PC-3 (cell line): ENCODE data around the gene C9. TPM values are rescaled to one million over a fixed set of nuclear protein-coding genes. Genes with fewer than 3 reads are reported as not detected.

Experiments
- ATAC-seq: fragments of 200-7000 bp; cut with Tn5 transposase; 2 replicates; pipeline ENCODE4 v1.9.1; 2020; ENCODE audit warnings: mild to moderate bottlenecking, moderate library complexity
- BruUV-seq: library from RNA; stranded (reverse); fragments of 400-500 nt; replicated peaks from 2 replicates; lab custom pipeline; 2021; lab: Mats Ljungman, UMichigan
- CTCF ChIA-PET: fragments of 300-600 bp; sonication (Branson Sonifier 250); formaldehyde crosslinking; loops from one replicate; lab custom pipeline; 2022; ENCODE audit warnings: antibody characterized with exemption; lab: Charles Lee
- POLR2A ChIA-PET: fragments of 300-600 bp; sonication (Branson Sonifier 250); formaldehyde crosslinking; loops from one replicate; lab custom pipeline; 2022; ENCODE audit warnings: antibody characterized with exemption; ENCODE audit not compliant: unreplicated experiment; lab: Charles Lee
- DNase-seq: peaks from one replicate; pipeline ENCODE4 v3.0.0-alpha.2; 2015
- H2AFZ ChIP-seq: fragments of 300-600 bp; sonication (generic); 2 replicates; pipeline ENCODE4 v1.6.0; 2016; ENCODE audit warnings: antibody characterized with exemption, low read length
- H3F3A ChIP-seq: fragments of 300-600 bp; sonication (generic); one replicate; pipeline ENCODE4 v1.6.0; 2017; ENCODE audit warnings: antibody characterized with exemption, low read length, control low read depth, mild to moderate bottlenecking; ENCODE audit not compliant: unreplicated experiment
- H3K27ac ChIP-seq: fragments of 300-600 bp; sonication (generic); 2 replicates; pipeline ENCODE4 v1.5.1; 2016; ENCODE audit warnings: mild to moderate bottlenecking, low read length
- H3K27me3 ChIP-seq: fragments of 300-600 bp; sonication (generic); 2 replicates; pipeline ENCODE4 v1.6.1; 2016; ENCODE audit warnings: low read length, mixed read lengths
- H3K36me3 ChIP-seq: fragments of 300-600 bp; sonication (generic); 2 replicates; pipeline ENCODE4 v1.6.1; 2016; ENCODE audit warnings: low read depth, mixed run types, low read length, mixed read lengths
- H3K4me1 ChIP-seq: fragments of 300-600 bp; sonication (generic); 2 replicates; pipeline ENCODE4 v1.5.1; 2016; ENCODE audit warnings: low read length; ENCODE audit not compliant: insufficient read depth
- H3K4me2 ChIP-seq: fragments of 300-600 bp; sonication (generic); 2 replicates; pipeline ENCODE4 v1.6.0; 2016; ENCODE audit warnings: low read length
- H3K4me3 ChIP-seq: fragments of 300-600 bp; sonication (generic); 2 replicates; pipeline ENCODE4 v1.5.1; 2016; ENCODE audit warnings: mild to moderate bottlenecking, low read length, mixed read lengths
- H3K79me2 ChIP-seq: fragments of 300-600 bp; sonication (generic); 2 replicates; pipeline ENCODE4 v1.6.1; 2017; ENCODE audit warnings: low read length, mixed read lengths
- H3K9ac ChIP-seq: fragments of 300-600 bp; sonication (generic); 2 replicates; pipeline ENCODE4 v1.6.0; 2016; ENCODE audit warnings: mild to moderate bottlenecking, low read length
- H3K9me2 ChIP-seq: fragments of 300-600 bp; sonication (generic); replicated peaks from 2 replicates; pipeline ENCODE4 v1.6.1; 2016; ENCODE audit warnings: mixed run types, low read length, mixed read lengths
- H3K9me3 ChIP-seq: fragments of 300-600 bp; sonication (generic); 2 replicates; pipeline ENCODE4 v1.6.1; 2016; ENCODE audit warnings: low read length, mixed read lengths
- H4K20me1 ChIP-seq: fragments of 300-600 bp; sonication (generic); 2 replicates; pipeline ENCODE4 v1.6.1; 2016; ENCODE audit warnings: low read length, mixed read lengths
- EZH2 ChIP-seq: fragments of 300-600 bp; sonication (generic); IDR thresholded peaks from one replicate; pipeline ENCODE4 v1.6.1; 2017; ENCODE audit warnings: antibody characterized with exemption, mild to moderate bottlenecking, low read length; ENCODE audit not compliant: unreplicated experiment
- EZH2phosphoT487 ChIP-seq: fragments of 300-600 bp; sonication (generic); IDR thresholded peaks from 2 replicates; pipeline ENCODE4 v1.6.1; 2018; ENCODE audit warnings: mild to moderate bottlenecking, antibody characterized with exemption, low read length, borderline replicate concordance
- intact Hi-C: fragments of 100-400 bp; cut with micrococcal nuclease; formaldehyde crosslinking; loops from 2 replicates; pipeline ENCODE4 v1.9.0; 2023
- total RNA-seq: library from RNA; depleted of rRNA; stranded (reverse); fragments of >200 nt; gene quantifications from 2 replicates; pipeline ENCODE4 v1.2.3, GENCODE V29; 2014
- TF ChIP-seq, protein P1 (sequence below): fragments of 300-600 bp; sonication (generic); conservative IDR thresholded peaks from 2 replicates; pipeline ENCODE4 v1.5.1; 2017; ENCODE audit warnings: antibody characterized with exemption, low read depth, mild to moderate bottlenecking, low read length

Gene C9
- total RNA-seq, 1 experiment from 2014 or later = not detected

DNA sequence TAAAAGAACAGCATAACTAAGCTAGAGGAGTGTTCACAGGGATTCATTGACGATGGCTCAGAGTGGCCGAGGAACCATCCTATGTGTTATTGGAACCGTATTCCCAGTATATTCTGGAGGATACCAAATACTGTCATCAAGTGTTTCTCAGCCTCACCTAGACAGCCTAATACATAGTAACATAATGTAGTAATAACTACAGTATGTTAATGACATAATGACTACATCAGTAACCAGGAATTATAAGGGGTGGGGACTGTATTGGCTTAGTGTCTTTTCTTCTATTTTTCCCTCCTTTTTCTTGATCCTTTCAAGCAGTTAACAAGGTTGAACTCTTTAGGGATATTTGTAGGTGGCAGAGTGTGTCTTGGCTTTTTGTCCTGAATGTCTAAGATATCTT, 26.6 kb upstream of the C9 start:
- Histone ChIP-seq H3K36me3 (peaks cover 31% of the 10 kb centered on the region), H4K20me1 (no peaks in the 10 kb centered on the region), H3K27me3 (no peaks in the 10 kb centered on the region), H3K9ac (no peak overlapping the region), H3K4me3 (no peak overlapping the region), H3F3A (no peaks in the 10 kb centered on the region), H2AFZ (no peak overlapping the region), H3K4me1 (peaks cover 15% of the 10 kb centered on the region), H3K9me2 (no peaks in the 10 kb centered on the region), H3K79me2 (no peaks in the 10 kb centered on the region), H3K27ac (no peak overlapping the region), H3K9me3 (no peaks in the 10 kb centered on the region), H3K4me2 (no peak overlapping the region)
- TF ChIP-seq EZH2 (no peak), EZH2phosphoT487 (no peak)
- TF ChIP-seq, protein P1, sequence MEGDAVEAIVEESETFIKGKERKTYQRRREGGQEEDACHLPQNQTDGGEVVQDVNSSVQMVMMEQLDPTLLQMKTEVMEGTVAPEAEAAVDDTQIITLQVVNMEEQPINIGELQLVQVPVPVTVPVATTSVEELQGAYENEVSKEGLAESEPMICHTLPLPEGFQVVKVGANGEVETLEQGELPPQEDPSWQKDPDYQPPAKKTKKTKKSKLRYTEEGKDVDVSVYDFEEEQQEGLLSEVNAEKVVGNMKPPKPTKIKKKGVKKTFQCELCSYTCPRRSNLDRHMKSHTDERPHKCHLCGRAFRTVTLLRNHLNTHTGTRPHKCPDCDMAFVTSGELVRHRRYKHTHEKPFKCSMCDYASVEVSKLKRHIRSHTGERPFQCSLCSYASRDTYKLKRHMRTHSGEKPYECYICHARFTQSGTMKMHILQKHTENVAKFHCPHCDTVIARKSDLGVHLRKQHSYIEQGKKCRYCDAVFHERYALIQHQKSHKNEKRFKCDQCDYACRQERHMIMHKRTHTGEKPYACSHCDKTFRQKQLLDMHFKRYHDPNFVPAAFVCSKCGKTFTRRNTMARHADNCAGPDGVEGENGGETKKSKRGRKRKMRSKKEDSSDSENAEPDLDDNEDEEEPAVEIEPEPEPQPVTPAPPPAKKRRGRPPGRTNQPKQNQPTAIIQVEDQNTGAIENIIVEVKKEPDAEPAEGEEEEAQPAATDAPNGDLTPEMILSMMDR = no peak
- no TSS peak for BruUV-seq
- DNase-seq (no peak), ATAC-seq (no peak)
- ChIA-PET POLR2A (no interaction called here), CTCF (no interaction called here)
- intact Hi-C loops = no loop called here

DNA sequence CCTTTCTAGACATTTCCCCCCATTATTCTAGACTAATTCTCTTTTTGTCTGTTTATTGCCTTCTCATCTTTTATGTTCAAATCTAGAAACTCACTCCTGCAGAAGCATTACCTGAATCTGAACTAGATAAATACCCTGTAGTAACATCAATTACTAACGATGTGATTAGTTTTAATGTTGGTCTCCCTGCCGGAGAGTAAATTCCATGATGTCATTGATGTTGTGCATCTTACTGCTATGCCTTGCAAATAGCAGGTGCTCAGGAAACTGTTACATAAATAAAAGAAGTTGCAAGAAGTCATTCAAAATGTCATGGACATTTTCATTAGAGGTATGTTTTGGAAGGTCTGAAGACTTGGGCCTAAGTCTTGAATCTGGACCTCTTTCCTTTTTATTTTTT, 23.0 kb upstream of the C9 start:
- Histone ChIP-seq H3K9me3 (no peaks in the 10 kb centered on the region), H3K4me3 (no peak overlapping the region), H4K20me1 (no peaks in the 10 kb centered on the region), H3F3A (no peaks in the 10 kb centered on the region), H3K79me2 (no peaks in the 10 kb centered on the region), H3K4me2 (no peak overlapping the region), H3K9ac (no peak overlapping the region), H3K27me3 (no peaks in the 10 kb centered on the region), H3K9me2 (no peaks in the 10 kb centered on the region), H3K27ac (no peak overlapping the region), H3K36me3 (peaks cover 30% of the 10 kb centered on the region), H3K4me1 (no peaks in the 10 kb centered on the region), H2AFZ (no peak overlapping the region)
- POLR2A ChIA-PET = no interaction called here
- TF ChIP-seq, protein P1 = no peak
- no peak for TF ChIP-seq EZH2phosphoT487
- no peak for TF ChIP-seq EZH2
- intact Hi-C loops = no loop called here
- no peak for DNase-seq
- ATAC-seq = no peak
- CTCF ChIA-PET = no interaction called here
- no TSS peak for BruUV-seq

DNA sequence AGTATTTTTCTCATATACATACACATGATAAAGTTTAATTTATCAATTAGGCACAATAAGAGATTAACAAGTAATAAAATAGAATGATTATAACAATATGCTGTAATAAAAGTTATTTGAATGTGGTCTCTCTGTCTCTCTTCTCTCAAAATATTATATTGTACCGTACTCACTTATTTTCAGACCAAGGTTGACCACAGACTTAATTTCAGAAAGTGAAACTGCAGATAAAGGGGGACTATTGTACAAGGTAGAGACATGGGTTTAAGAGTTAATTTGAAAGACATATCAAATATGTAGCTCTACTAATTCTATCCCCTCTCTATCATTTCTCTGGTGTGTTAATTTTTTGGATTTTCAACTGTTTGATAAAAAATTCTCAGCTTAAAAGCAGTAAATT, 20.0 kb upstream of the C9 start:
- Histone ChIP-seq H3K36me3 (peaks cover 21% of the 10 kb centered on the region; the same call in 1 of the 2 replicates), H2AFZ (no peak overlapping the region), H3K27ac (no peak overlapping the region), H3K79me2 (no peaks in the 10 kb centered on the region), H3F3A (no peaks in the 10 kb centered on the region), H3K9me3 (no peaks in the 10 kb centered on the region), H3K4me3 (no peak overlapping the region), H3K9me2 (no peaks in the 10 kb centered on the region), H3K4me1 (no peaks in the 10 kb centered on the region), H3K27me3 (no peaks in the 10 kb centered on the region), H3K4me2 (no peak overlapping the region), H3K9ac (no peak overlapping the region), H4K20me1 (no peaks in the 10 kb centered on the region)
- TF ChIP-seq, protein P1 = no peak
- TF ChIP-seq EZH2phosphoT487 (no peak), EZH2 (no peak)
- ChIA-PET CTCF (no interaction called here), POLR2A (no interaction called here)
- ATAC-seq = no peak
- no TSS peak for BruUV-seq
- DNase-seq = no peak
- intact Hi-C loops = no loop called here
